Ovary (tissue), 3 donors: Measurements from ENCODE around the gene KRT17.

Experiments
- EP300 ChIP-seq: sonication (generic); formaldehyde crosslinking; IDR thresholded peaks from one replicate; pipeline ENCODE4 v1.6.1; 2017; ENCODE audit warnings: antibody characterized with exemption
- POLR2A ChIP-seq: fragments of 450-650 bp; IDR thresholded peaks from one replicate; pipeline ENCODE4 v1.6.1; 2017; ENCODE audit warnings: antibody characterized with exemption, mild to moderate bottlenecking, moderate library complexity
- TF ChIP-seq, protein P1 (sequence below), 3 donors: fragments of 450-650 bp in 2 of 3; fragments of 200-600 bp in 1 of 3; IDR thresholded peaks; one replicate each; pipeline versions ENCODE4 v1.5.1 to v1.8.0; 2016 to 2022; ENCODE audit warnings: antibody characterized with exemption in 3 of 3, mild to moderate bottlenecking in 1 of 3
- donor health status: DM: no; HTN: no; CAD: no.

DNA sequence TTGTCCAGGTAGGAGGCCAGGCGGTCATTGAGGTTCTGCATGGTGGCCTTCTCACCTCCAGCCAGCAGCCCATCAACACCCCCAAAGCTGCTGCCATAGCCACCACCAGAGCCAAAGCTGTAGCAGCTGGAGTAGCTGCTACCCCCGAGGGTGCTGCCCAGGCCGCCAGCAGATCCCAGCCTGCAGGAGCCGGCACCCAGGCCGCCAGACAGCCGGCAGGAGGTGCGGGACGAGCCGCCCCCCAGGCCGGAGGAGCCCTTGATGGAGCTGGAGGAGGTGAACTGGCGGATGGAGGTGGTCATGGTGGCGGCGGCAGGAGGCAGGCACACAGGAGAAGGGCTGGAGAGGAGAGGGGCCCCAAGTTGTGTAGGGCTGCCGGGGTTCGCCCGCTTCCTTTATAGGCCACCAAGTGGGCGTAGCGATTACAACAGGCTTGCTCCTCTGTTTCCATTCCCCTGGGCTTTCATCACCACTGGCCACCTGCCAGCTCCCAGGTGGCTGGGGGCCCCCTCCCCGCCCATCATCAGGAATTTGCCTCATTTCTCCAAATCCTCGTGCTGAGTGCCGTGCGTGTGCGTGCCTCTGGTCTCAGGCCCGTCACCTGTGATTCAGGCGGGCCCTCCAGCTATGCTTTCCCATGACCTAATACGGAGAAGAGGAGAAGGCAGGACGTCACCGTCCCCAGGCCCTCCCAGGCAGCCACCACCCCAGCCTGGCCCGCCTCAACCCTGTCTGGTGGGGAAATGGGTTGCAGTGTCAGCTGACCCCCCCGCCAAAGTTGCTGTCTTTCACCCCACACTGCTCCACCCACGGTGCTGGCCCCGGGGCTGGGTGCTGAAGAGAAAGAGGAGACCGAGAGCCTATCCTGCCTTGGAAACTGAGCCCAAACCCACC lies at the start of gene KRT17:
- TF ChIP-seq, protein P1, sequence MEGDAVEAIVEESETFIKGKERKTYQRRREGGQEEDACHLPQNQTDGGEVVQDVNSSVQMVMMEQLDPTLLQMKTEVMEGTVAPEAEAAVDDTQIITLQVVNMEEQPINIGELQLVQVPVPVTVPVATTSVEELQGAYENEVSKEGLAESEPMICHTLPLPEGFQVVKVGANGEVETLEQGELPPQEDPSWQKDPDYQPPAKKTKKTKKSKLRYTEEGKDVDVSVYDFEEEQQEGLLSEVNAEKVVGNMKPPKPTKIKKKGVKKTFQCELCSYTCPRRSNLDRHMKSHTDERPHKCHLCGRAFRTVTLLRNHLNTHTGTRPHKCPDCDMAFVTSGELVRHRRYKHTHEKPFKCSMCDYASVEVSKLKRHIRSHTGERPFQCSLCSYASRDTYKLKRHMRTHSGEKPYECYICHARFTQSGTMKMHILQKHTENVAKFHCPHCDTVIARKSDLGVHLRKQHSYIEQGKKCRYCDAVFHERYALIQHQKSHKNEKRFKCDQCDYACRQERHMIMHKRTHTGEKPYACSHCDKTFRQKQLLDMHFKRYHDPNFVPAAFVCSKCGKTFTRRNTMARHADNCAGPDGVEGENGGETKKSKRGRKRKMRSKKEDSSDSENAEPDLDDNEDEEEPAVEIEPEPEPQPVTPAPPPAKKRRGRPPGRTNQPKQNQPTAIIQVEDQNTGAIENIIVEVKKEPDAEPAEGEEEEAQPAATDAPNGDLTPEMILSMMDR (IDR thresholded peaks at IDR 0.05): no peak
- no peak for TF ChIP-seq EP300
- no peak for TF ChIP-seq POLR2A
